Uterus (tissue), 4 donors: ENCODE results near the gene KCNQ1. TPM values are rescaled to one million over a fixed set of nuclear protein-coding genes. Genes with fewer than 3 reads are reported as not detected.

Source experiments
- DNase-seq, 2 donors: peaks; one replicate each; pipeline ENCODE4 v3.0.0-alpha.2; 2019 to 2020
- H3K27ac ChIP-seq, 2 donors: fragments of 200-600 bp; sonication (generic); 1 replicate in 1 of 2; 2 replicates in 1 of 2; pipeline ENCODE4 v1.5.1; 2016 to 2018
- H3K27me3 ChIP-seq, 2 donors: fragments of 200-600 bp; sonication (generic); one replicate each; pipeline ENCODE4 v1.5.1; 2018 to 2019; ENCODE audit warnings: control low read depth in 1 of 2
- H3K36me3 ChIP-seq, 2 donors: fragments of 200-600 bp; sonication (generic); one replicate each; pipeline ENCODE4 v1.5.1; 2019; ENCODE audit warnings: control low read depth in 1 of 2
- H3K4me1 ChIP-seq, 2 donors: fragments of 200-600 bp; sonication (generic); one replicate each; pipeline ENCODE4 v1.5.1; 2018 to 2019; ENCODE audit warnings: control low read depth in 1 of 2
- H3K4me3 ChIP-seq, 2 donors: fragments of 200-600 bp; sonication (generic); 1 replicate in 1 of 2; 2 replicates in 1 of 2; pipeline ENCODE4 v1.5.1; 2018 to 2019; ENCODE audit warnings: mild to moderate bottlenecking in 1 of 2
- H3K9me3 ChIP-seq, 2 donors: fragments of 200-600 bp; sonication (generic); one replicate each; pipeline ENCODE4 v1.5.1; 2019; ENCODE audit warnings: control low read depth in 1 of 2
- CTCF ChIP-seq, 4 experiments: fragments of 200-600 bp in 2 of 4; fragments of 450-650 bp in 2 of 4; sonication (generic) in 2 of 4; IDR thresholded peaks; one replicate each; pipeline ENCODE4 v1.5.1; 2016 to 2019; ENCODE audit warnings: antibody characterized with exemption in 4 of 4, mild to moderate bottlenecking in 2 of 4, moderate library complexity in 1 of 4
- POLR2A ChIP-seq, 2 donors: fragments of 450-650 bp; IDR thresholded peaks; one replicate each; pipeline ENCODE4 v1.6.1; 2016; ENCODE audit warnings: antibody characterized with exemption in 2 of 2, mild to moderate bottlenecking in 1 of 2, moderate library complexity in 1 of 2
- intact Hi-C: fragments of 100-400 bp; cut with DNase I; formaldehyde crosslinking; loops from one replicate; pipeline ENCODE4 v1.15.1; 2023; ENCODE audit warnings: low total_unique reads
- total RNA-seq, 4 donors: library from RNA; depleted of rRNA in 3 of 4; stranded (reverse); fragments of >200 nt in 3 of 4; gene quantifications; one replicate each; pipeline versions ENCODE4 v1.1.0 to v1.2.4, GENCODE V29; 2014 to 2023
- donor health status: DM: yes; HTN: yes; CAD: no.

Gene KCNQ1
- total RNA-seq, 4 donors from 2014 or later, result 2.6 to 10.4 (median 5.4) TPM

GRCh38 chr11:2590131-2590964, 145.5 kb downstream of the KCNQ1 start:
- Histone ChIP-seq H3K4me3 (no peak overlapping the region), H3K36me3 (no peaks in the 10 kb centered on the region), H3K27me3 (no peaks in the 10 kb centered on the region), H3K9me3 (no peaks in the 10 kb centered on the region), H3K27ac (no peak overlapping the region), H3K4me1 (no peaks in the 10 kb centered on the region)
- no peak for DNase-seq
- TF ChIP-seq POLR2A (IDR thresholded peaks at IDR 0.05), result no peak
- TF ChIP-seq CTCF (IDR thresholded peaks at IDR 0.05), result no peak
- intact Hi-C loops, result no loop called here

- intact Hi-C loops, result no loop called here
- H3K9me3 ChIP-seq, result no peaks in the 10 kb centered on the region
- no peak overlapping the region for H3K27ac ChIP-seq
- H3K4me3 ChIP-seq, result no peak overlapping the region
- no peaks in the 10 kb centered on the region for H3K4me1 ChIP-seq
- no peaks in the 10 kb centered on the region for H3K36me3 ChIP-seq
- TF ChIP-seq CTCF (IDR thresholded peaks at IDR 0.05) (no peak), POLR2A (IDR thresholded peaks at IDR 0.05) (no peak)
- no peak for DNase-seq
- H3K27me3 ChIP-seq, result no peaks in the 10 kb centered on the region
These were observed 146.4 kb downstream of the KCNQ1 start for GRCh38 chr11:2590965-2591754.

GRCh38 chr11:2591805-2592204, 147.0 kb downstream of the KCNQ1 start:
- Histone ChIP-seq H3K27me3 (no peaks in the 10 kb centered on the region), H3K36me3 (no peaks in the 10 kb centered on the region), H3K4me1 (no peaks in the 10 kb centered on the region), H3K4me3 (no peak overlapping the region), H3K9me3 (no peaks in the 10 kb centered on the region), H3K27ac (no peak overlapping the region)
- TF ChIP-seq POLR2A (IDR thresholded peaks at IDR 0.05) (no peak), CTCF (IDR thresholded peaks at IDR 0.05) (no peak)
- intact Hi-C loops, result no loop called here
- DNase-seq, result no peak

GRCh38 chr11:2592559-2593392, 148.0 kb downstream of the KCNQ1 start:
- no peaks in the 10 kb centered on the region for H3K9me3 ChIP-seq
- no peaks in the 10 kb centered on the region for H3K36me3 ChIP-seq
- H3K27me3 ChIP-seq, result no peaks in the 10 kb centered on the region
- TF ChIP-seq POLR2A (IDR thresholded peaks at IDR 0.05) (no peak), CTCF (IDR thresholded peaks at IDR 0.05) (no peak)
- intact Hi-C loops, result no loop called here
- H3K4me1 ChIP-seq, result no peaks in the 10 kb centered on the region
- H3K27ac ChIP-seq, result no peak overlapping the region
- no peak for DNase-seq
- no peak overlapping the region for H3K4me3 ChIP-seq
